ENCODE data around the gene LRRC66. TPM values are rescaled to one million over a fixed set of nuclear protein-coding genes. Genes with fewer than 3 reads are reported as not detected.

Gene LRRC66
- total RNA-seq, 3 donors from 2014 or later (not counting 1 experiment from before 2014, with no cell fraction given): not detected

DNA sequence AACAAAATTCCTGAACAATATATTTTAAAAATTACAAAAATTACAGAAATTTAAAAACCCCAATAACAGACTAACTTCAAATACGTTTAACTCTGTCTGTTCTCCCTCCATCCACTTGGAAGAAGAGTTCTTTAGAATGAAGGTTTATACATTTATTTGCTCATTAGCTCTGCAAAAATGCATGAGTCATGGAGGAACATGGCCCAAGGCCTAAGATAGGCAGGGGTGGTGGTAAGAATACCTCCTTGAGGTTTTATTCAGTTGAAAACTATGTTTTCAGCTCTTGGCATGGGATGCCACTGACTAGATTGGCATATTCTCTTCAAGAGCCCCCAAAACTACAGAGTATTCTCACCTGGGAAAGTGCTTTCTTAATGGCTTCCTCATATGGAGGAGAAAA is 8.8 kb upstream of the LRRC66 start:
- ATAC-seq (no peak), DNase-seq (no peak)
- Mint-ChIP-seq H3K4me3 (no peak overlapping the region), H3K9me3 (no peaks in the 10 kb centered on the region), H3K27ac (no peak overlapping the region), H3K36me3 (no peaks in the 10 kb centered on the region), H3K27me3 (ENCODE audit: low read depth in 2 of 2) (no peaks in the 10 kb centered on the region), H3K4me1 (no peaks in the 10 kb centered on the region)
- H3K9me3 ChIP-seq (ENCODE audit: control insufficient read depth, insufficient read depth, low read length): no peaks in the 10 kb centered on the region
- H3K27me3 ChIP-seq (ENCODE audit: control insufficient read depth, insufficient read depth, low read length): no peaks in the 10 kb centered on the region
- no peak overlapping the region for H3K27ac ChIP-seq (ENCODE audit: low read length)
- H3K36me3 ChIP-seq (ENCODE audit: control insufficient read depth, insufficient read depth, low read length): no peaks in the 10 kb centered on the region
- WGBS (ENCODE audit: insufficient coverage): no CpG with 5 or more reads among the region's 1 CpG
- intact Hi-C loops (cut with micrococcal nuclease): no loop called here
- TF ChIP-seq, protein P1, sequence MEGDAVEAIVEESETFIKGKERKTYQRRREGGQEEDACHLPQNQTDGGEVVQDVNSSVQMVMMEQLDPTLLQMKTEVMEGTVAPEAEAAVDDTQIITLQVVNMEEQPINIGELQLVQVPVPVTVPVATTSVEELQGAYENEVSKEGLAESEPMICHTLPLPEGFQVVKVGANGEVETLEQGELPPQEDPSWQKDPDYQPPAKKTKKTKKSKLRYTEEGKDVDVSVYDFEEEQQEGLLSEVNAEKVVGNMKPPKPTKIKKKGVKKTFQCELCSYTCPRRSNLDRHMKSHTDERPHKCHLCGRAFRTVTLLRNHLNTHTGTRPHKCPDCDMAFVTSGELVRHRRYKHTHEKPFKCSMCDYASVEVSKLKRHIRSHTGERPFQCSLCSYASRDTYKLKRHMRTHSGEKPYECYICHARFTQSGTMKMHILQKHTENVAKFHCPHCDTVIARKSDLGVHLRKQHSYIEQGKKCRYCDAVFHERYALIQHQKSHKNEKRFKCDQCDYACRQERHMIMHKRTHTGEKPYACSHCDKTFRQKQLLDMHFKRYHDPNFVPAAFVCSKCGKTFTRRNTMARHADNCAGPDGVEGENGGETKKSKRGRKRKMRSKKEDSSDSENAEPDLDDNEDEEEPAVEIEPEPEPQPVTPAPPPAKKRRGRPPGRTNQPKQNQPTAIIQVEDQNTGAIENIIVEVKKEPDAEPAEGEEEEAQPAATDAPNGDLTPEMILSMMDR (IDR thresholded peaks at IDR 0.05): no peak
- no peaks in the 10 kb centered on the region for H3K4me1 ChIP-seq (ENCODE audit: control insufficient read depth, insufficient read depth, low read length)
- H3K4me3 ChIP-seq (ENCODE audit: low read length): no peak overlapping the region

DNA sequence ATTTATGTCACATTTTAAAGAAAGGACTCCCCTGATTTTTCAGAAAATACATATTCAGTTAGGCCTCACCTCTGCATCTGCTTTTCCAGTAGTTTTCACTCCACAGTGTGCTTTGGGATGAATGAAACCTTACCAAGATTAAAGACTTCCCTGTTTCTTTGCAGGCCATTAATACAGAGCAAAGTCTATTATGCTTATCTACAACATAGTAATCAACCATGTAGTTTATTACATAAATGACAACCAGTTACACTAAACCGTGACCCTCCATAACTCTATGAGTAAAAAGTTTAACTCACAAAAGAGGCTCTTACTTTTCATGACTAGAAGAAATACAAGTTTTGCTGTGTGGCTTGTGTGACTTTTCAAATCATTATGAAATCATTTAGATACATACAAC is 2.3 kb downstream of the LRRC66 start:
- ATAC-seq: no peak
- H3K36me3 Mint-ChIP-seq: no peaks in the 10 kb centered on the region
- DNase-seq: no peak
- Histone ChIP-seq H3K9me3 (ENCODE audit: control insufficient read depth, insufficient read depth, low read length) (no peaks in the 10 kb centered on the region), H3K4me1 (ENCODE audit: control insufficient read depth, insufficient read depth, low read length) (no peaks in the 10 kb centered on the region), H3K27me3 (ENCODE audit: control insufficient read depth, insufficient read depth, low read length) (no peaks in the 10 kb centered on the region), H3K36me3 (ENCODE audit: control insufficient read depth, insufficient read depth, low read length) (no peaks in the 10 kb centered on the region), H3K27ac (ENCODE audit: low read length) (no peak overlapping the region), H3K4me3 (ENCODE audit: low read length) (no peak overlapping the region)
- no peak overlapping the region for H3K4me3 Mint-ChIP-seq
- TF ChIP-seq, protein P1 (IDR thresholded peaks at IDR 0.05): no peak
- H3K27ac Mint-ChIP-seq: no peak overlapping the region
- H3K27me3 Mint-ChIP-seq (ENCODE audit: low read depth in 2 of 2): no peaks in the 10 kb centered on the region
- no CpG with 5 or more reads among the region's 1 CpG for WGBS (ENCODE audit: insufficient coverage)
- H3K9me3 Mint-ChIP-seq: no peaks in the 10 kb centered on the region
- intact Hi-C loops (cut with micrococcal nuclease): no loop called here
- H3K4me1 Mint-ChIP-seq: no peaks in the 10 kb centered on the region

DNA sequence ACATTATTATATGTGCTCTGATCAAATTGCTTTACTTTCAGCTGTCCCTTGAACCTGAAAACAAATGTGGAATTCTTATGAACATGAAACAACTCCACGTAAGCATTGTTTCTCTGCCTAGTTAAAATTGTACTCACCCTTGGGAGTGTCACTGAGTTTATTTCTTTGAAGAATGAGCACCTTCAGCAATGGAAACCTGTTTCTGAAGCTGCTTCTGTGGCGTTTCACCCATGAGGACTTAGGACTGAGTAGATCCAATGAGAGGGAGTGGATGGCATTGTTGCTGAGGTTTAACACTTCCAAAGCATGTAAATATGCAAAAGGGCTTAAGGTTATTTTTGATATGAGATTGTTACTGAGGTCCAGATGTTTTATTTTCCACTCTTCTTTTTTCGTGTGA is 3.2 kb downstream of the LRRC66 start:
- H3K27me3 ChIP-seq (ENCODE audit: control insufficient read depth, insufficient read depth, low read length): no peaks in the 10 kb centered on the region
- H3K4me1 ChIP-seq (ENCODE audit: control insufficient read depth, insufficient read depth, low read length): no peaks in the 10 kb centered on the region
- H3K27ac ChIP-seq (ENCODE audit: low read length): no peak overlapping the region
- H3K9me3 ChIP-seq (ENCODE audit: control insufficient read depth, insufficient read depth, low read length): no peaks in the 10 kb centered on the region
- ATAC-seq: no peak
- no peaks in the 10 kb centered on the region for H3K4me1 Mint-ChIP-seq
- no peak overlapping the region for H3K4me3 ChIP-seq (ENCODE audit: low read length)
- H3K4me3 Mint-ChIP-seq: no peak overlapping the region
- intact Hi-C loops (cut with micrococcal nuclease): no loop called here
- H3K9me3 Mint-ChIP-seq: no peaks in the 10 kb centered on the region
- no peaks in the 10 kb centered on the region for H3K36me3 Mint-ChIP-seq
- TF ChIP-seq, protein P1 (IDR thresholded peaks at IDR 0.05): no peak
- WGBS (ENCODE audit: insufficient coverage): 81% methylated on average over 3 of the region's 3 CpGs
- H3K27ac Mint-ChIP-seq: no peak overlapping the region
- DNase-seq: no peak
- H3K27me3 Mint-ChIP-seq (ENCODE audit: low read depth in 2 of 2): no peaks in the 10 kb centered on the region
- no peaks in the 10 kb centered on the region for H3K36me3 ChIP-seq (ENCODE audit: control insufficient read depth, insufficient read depth, low read length)

DNA sequence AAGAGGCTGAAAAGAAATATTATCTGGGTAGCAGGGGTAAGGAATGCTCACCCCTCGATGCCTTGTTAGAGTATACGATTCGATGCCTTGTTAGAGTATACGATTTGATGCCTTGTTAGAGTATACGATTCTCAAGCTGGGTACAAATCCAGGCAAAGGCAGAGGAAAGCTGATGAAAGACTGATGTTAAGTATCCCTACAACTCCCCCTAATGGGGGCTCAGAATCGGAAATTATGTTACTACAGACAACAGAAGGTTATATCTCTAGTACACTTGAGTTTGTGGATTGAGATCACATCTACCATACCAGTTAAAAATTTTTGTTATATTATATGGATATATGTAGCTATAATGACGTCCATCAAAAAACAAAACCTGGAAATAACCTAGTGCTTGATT is 4.8 kb downstream of the LRRC66 start:
- ATAC-seq: no peak
- H3K27ac Mint-ChIP-seq: no peak overlapping the region
- DNase-seq: no peak
- H3K9me3 Mint-ChIP-seq: no peaks in the 10 kb centered on the region
- H3K4me3 Mint-ChIP-seq: no peak overlapping the region
- no peaks in the 10 kb centered on the region for H3K27me3 Mint-ChIP-seq (ENCODE audit: low read depth in 2 of 2)
- intact Hi-C loops (cut with micrococcal nuclease): no loop called here
- H3K36me3 Mint-ChIP-seq: no peaks in the 10 kb centered on the region
- TF ChIP-seq, protein P1 (IDR thresholded peaks at IDR 0.05): no peak
- no peaks in the 10 kb centered on the region for H3K4me1 ChIP-seq (ENCODE audit: control insufficient read depth, insufficient read depth, low read length)
- 80% methylated on average over 5 of the region's 7 CpGs for WGBS (ENCODE audit: insufficient coverage)
- H3K27me3 ChIP-seq (ENCODE audit: control insufficient read depth, insufficient read depth, low read length): no peaks in the 10 kb centered on the region
- no peaks in the 10 kb centered on the region for H3K9me3 ChIP-seq (ENCODE audit: control insufficient read depth, insufficient read depth, low read length)
- H3K4me1 Mint-ChIP-seq: no peaks in the 10 kb centered on the region
- H3K27ac ChIP-seq (ENCODE audit: low read length): no peak overlapping the region
- H3K4me3 ChIP-seq (ENCODE audit: low read length): no peak overlapping the region
- no peaks in the 10 kb centered on the region for H3K36me3 ChIP-seq (ENCODE audit: control insufficient read depth, insufficient read depth, low read length)
